SK-N-SH treated with all-trans-retinoic acid at 6 μM for 48 hours (cell line): ENCODE results near the gene ECI2.

Source experiments
- ATAC-seq: fragments of 200-7000 bp; cut with Tn5 transposase; 3 replicates; pipeline ENCODE4 v1.9.1; 2020; ENCODE audit warnings: mild to moderate bottlenecking, moderate library complexity
- ARNTL ChIP-seq: fragments of 450-650 bp; formaldehyde crosslinking; IDR thresholded peaks from 2 replicates; pipeline ENCODE4 v1.5.0; 2020; ENCODE audit warnings: low read depth, mild to moderate bottlenecking, moderate library complexity, borderline replicate concordance
- CSDC2 ChIP-seq: fragments of 250-450 bp; sonication (Bioruptor Pico); IDR thresholded peaks from 2 replicates; pipeline ENCODE4 v1.5.0; 2020; ENCODE audit warnings: mild to moderate bottlenecking, moderate library complexity
- ESRRG ChIP-seq: fragments of 250-450 bp; sonication (Bioruptor Pico); IDR thresholded peaks from 2 replicates; pipeline ENCODE4 v1.6.1; 2021; ENCODE audit warnings: mild to moderate bottlenecking
- ISL1 ChIP-seq: fragments of 250-450 bp; sonication (Bioruptor Pico); IDR thresholded peaks from 2 replicates; pipeline ENCODE4 v2.1.2; 2022; ENCODE audit warnings: mild to moderate bottlenecking, moderate library complexity
- OSR1 ChIP-seq: fragments of 250-450 bp; sonication (Bioruptor Pico); IDR thresholded peaks from 2 replicates; pipeline ENCODE4 v1.8.0; 2022; ENCODE audit warnings: moderate library complexity, mild to moderate bottlenecking, inconsistent platforms
- PPARA ChIP-seq: fragments of 250-450 bp; sonication (Bioruptor Pico); IDR thresholded peaks from 2 replicates; pipeline ENCODE4 v1.5.0; 2020; ENCODE audit warnings: mild to moderate bottlenecking, borderline replicate concordance
- TCF4 ChIP-seq: fragments of 250-450 bp; sonication (Bioruptor Pico); IDR thresholded peaks from 2 replicates; pipeline ENCODE4 v1.8.0; 2021; ENCODE audit warnings: mild to moderate bottlenecking, moderate library complexity, borderline replicate concordance
- TOX ChIP-seq: fragments of 250-450 bp; sonication (Bioruptor Pico); IDR thresholded peaks from 2 replicates; pipeline ENCODE4 v1.8.0; 2021; ENCODE audit warnings: mild to moderate bottlenecking, moderate library complexity, borderline replicate concordance
- ZFP3 ChIP-seq: fragments of 250-450 bp; sonication (Bioruptor Pico); IDR thresholded peaks from 2 replicates; pipeline ENCODE4 v1.5.0; 2020; ENCODE audit warnings: mild to moderate bottlenecking, moderate library complexity
- ZNF70 ChIP-seq: fragments of 450-650 bp; formaldehyde crosslinking; IDR thresholded peaks from 2 replicates; pipeline ENCODE4 v1.5.0; 2020; ENCODE audit warnings: mild to moderate bottlenecking, moderate library complexity
- TF ChIP-seq, protein P1 (sequence below): fragments of 250-450 bp; sonication (Bioruptor Pico); IDR thresholded peaks from 2 replicates; pipeline ENCODE4 v1.8.0; 2020; ENCODE audit warnings: mild to moderate bottlenecking, moderate library complexity, borderline replicate concordance
- TF ChIP-seq, protein P2 (sequence below): fragments of 250-450 bp; sonication (Bioruptor Pico); IDR thresholded peaks from 2 replicates; pipeline ENCODE4 v1.5.1; 2020; ENCODE audit warnings: low read depth, mild to moderate bottlenecking, moderate library complexity
- TF ChIP-seq, protein P3 (sequence below): fragments of 250-450 bp; sonication (Bioruptor Pico); IDR thresholded peaks from 2 replicates; pipeline ENCODE4 v1.8.0; 2021; ENCODE audit warnings: low read depth, mild to moderate bottlenecking, moderate library complexity, borderline replicate concordance
- TF ChIP-seq, protein P4 (sequence below): fragments of 250-450 bp; sonication (Bioruptor Pico); IDR thresholded peaks from 2 replicates; pipeline ENCODE4 v1.5.0; 2020; ENCODE audit warnings: mild to moderate bottlenecking, moderate library complexity
- TF ChIP-seq, protein P5 (sequence below): fragments of 250-450 bp; sonication (Bioruptor Pico); IDR thresholded peaks from 2 replicates; pipeline ENCODE4 v1.5.1; 2021; ENCODE audit warnings: mild to moderate bottlenecking, moderate library complexity

Gene ECI2

GRCh38 chr6:4124351-4124750 lies 11.0 kb downstream of the ECI2 start:
- no peak for ATAC-seq
- TF ChIP-seq, protein P1, sequence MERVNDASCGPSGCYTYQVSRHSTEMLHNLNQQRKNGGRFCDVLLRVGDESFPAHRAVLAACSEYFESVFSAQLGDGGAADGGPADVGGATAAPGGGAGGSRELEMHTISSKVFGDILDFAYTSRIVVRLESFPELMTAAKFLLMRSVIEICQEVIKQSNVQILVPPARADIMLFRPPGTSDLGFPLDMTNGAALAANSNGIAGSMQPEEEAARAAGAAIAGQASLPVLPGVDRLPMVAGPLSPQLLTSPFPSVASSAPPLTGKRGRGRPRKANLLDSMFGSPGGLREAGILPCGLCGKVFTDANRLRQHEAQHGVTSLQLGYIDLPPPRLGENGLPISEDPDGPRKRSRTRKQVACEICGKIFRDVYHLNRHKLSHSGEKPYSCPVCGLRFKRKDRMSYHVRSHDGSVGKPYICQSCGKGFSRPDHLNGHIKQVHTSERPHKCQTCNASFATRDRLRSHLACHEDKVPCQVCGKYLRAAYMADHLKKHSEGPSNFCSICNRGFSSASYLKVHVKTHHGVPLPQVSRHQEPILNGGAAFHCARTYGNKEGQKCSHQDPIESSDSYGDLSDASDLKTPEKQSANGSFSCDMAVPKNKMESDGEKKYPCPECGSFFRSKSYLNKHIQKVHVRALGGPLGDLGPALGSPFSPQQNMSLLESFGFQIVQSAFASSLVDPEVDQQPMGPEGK = no peak
- no peak for TF ChIP-seq ESRRG
- TF ChIP-seq, protein P2, sequence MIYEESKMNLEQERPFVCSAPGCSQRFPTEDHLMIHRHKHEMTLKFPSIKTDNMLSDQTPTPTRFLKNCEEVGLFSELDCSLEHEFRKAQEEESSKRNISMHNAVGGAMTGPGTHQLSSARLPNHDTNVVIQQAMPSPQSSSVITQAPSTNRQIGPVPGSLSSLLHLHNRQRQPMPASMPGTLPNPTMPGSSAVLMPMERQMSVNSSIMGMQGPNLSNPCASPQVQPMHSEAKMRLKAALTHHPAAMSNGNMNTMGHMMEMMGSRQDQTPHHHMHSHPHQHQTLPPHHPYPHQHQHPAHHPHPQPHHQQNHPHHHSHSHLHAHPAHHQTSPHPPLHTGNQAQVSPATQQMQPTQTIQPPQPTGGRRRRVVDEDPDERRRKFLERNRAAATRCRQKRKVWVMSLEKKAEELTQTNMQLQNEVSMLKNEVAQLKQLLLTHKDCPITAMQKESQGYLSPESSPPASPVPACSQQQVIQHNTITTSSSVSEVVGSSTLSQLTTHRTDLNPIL (CRISPR knock-in tag) = no peak

GRCh38 chr6:4115741-4116140 lies 19.6 kb downstream of the ECI2 start:
- ATAC-seq = no peak
- no peak for TF ChIP-seq TCF4 (CRISPR knock-in tag)
- TF ChIP-seq, protein P2 (CRISPR knock-in tag) = no peak
- TF ChIP-seq ZNF70 = no peak
- no peak for TF ChIP-seq ZFP3 (CRISPR knock-in tag)
- TF ChIP-seq, protein P1 = no peak
- no peak for TF ChIP-seq ARNTL (CRISPR knock-in tag)
- no peak for TF ChIP-seq CSDC2 (CRISPR knock-in tag)
- TF ChIP-seq, protein P3, sequence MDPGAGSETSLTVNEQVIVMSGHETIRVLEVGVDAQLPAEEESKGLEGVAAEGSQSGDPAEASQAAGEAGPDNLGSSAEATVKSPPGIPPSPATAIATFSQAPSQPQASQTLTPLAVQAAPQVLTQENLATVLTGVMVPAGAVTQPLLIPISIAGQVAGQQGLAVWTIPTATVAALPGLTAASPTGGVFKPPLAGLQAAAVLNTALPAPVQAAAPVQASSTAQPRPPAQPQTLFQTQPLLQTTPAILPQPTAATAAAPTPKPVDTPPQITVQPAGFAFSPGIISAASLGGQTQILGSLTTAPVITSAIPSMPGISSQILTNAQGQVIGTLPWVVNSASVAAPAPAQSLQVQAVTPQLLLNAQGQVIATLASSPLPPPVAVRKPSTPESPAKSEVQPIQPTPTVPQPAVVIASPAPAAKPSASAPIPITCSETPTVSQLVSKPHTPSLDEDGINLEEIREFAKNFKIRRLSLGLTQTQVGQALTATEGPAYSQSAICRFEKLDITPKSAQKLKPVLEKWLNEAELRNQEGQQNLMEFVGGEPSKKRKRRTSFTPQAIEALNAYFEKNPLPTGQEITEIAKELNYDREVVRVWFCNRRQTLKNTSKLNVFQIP (CRISPR knock-in tag) = no peak
- TF ChIP-seq, all 23 proteins: peak for 0

GRCh38 chr6:4114123-4114522 lies 21.3 kb downstream of the ECI2 start:
- TF ChIP-seq, protein P4, sequence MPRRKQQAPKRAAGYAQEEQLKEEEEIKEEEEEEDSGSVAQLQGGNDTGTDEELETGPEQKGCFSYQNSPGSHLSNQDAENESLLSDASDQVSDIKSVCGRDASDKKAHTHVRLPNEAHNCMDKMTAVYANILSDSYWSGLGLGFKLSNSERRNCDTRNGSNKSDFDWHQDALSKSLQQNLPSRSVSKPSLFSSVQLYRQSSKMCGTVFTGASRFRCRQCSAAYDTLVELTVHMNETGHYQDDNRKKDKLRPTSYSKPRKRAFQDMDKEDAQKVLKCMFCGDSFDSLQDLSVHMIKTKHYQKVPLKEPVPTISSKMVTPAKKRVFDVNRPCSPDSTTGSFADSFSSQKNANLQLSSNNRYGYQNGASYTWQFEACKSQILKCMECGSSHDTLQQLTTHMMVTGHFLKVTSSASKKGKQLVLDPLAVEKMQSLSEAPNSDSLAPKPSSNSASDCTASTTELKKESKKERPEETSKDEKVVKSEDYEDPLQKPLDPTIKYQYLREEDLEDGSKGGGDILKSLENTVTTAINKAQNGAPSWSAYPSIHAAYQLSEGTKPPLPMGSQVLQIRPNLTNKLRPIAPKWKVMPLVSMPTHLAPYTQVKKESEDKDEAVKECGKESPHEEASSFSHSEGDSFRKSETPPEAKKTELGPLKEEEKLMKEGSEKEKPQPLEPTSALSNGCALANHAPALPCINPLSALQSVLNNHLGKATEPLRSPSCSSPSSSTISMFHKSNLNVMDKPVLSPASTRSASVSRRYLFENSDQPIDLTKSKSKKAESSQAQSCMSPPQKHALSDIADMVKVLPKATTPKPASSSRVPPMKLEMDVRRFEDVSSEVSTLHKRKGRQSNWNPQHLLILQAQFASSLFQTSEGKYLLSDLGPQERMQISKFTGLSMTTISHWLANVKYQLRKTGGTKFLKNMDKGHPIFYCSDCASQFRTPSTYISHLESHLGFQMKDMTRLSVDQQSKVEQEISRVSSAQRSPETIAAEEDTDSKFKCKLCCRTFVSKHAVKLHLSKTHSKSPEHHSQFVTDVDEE (CRISPR knock-in tag) = no peak
- TF ChIP-seq, protein P5, sequence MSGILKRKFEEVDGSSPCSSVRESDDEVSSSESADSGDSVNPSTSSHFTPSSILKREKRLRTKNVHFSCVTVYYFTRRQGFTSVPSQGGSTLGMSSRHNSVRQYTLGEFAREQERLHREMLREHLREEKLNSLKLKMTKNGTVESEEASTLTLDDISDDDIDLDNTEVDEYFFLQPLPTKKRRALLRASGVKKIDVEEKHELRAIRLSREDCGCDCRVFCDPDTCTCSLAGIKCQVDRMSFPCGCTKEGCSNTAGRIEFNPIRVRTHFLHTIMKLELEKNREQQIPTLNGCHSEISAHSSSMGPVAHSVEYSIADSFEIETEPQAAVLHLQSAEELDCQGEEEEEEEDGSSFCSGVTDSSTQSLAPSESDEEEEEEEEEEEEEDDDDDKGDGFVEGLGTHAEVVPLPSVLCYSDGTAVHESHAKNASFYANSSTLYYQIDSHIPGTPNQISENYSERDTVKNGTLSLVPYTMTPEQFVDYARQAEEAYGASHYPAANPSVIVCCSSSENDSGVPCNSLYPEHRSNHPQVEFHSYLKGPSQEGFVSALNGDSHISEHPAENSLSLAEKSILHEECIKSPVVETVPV (CRISPR knock-in tag) = no peak
- TF ChIP-seq TOX (CRISPR knock-in tag) = no peak
- TF ChIP-seq ISL1 (CRISPR knock-in tag) = no peak
- no peak for TF ChIP-seq PPARA (CRISPR knock-in tag)
- TF ChIP-seq, protein P3 (CRISPR knock-in tag) = no peak
- no peak for TF ChIP-seq OSR1
- TF ChIP-seq ARNTL (CRISPR knock-in tag) = no peak
- TF ChIP-seq, protein P1 = no peak
- TF ChIP-seq, protein P2 (CRISPR knock-in tag) = no peak
- TF ChIP-seq TCF4 (CRISPR knock-in tag) = no peak
- no peak for ATAC-seq
